D721Med (cell line): ENCODE measurements around the gene KIF22.
"Not testable (repeated sequence)": the region's sequence is repeated elsewhere in the genome, so short reads cannot be mapped to it uniquely, and the experiment has no call there.

Experiments used
- DNase-seq: peaks from one replicate; pipeline ENCODE4 v3.0.0; 2011; ENCODE audit warnings: low spot score; ENCODE audit not compliant: insufficient read length
- FAIRE-seq: peaks from 2 replicates; lab custom pipeline; 2011; peaks lifted over from hg19 to GRCh38; lab: Jason Lieb, UNC
- TF ChIP-seq, protein P1 (sequence below): IDR thresholded peaks from 2 replicates; pipeline ENCODE4 v1.5.1; 2012; ENCODE audit warnings: mild to moderate bottlenecking, control low read depth; ENCODE audit not compliant: insufficient read depth; ENCODE audit errors: missing control alignments

The KIF22 gene

GRCh38 chr16:29784157-29784556 is 6.4 kb upstream of the KIF22 start:
- FAIRE-seq = no peak
- TF ChIP-seq, protein P1, sequence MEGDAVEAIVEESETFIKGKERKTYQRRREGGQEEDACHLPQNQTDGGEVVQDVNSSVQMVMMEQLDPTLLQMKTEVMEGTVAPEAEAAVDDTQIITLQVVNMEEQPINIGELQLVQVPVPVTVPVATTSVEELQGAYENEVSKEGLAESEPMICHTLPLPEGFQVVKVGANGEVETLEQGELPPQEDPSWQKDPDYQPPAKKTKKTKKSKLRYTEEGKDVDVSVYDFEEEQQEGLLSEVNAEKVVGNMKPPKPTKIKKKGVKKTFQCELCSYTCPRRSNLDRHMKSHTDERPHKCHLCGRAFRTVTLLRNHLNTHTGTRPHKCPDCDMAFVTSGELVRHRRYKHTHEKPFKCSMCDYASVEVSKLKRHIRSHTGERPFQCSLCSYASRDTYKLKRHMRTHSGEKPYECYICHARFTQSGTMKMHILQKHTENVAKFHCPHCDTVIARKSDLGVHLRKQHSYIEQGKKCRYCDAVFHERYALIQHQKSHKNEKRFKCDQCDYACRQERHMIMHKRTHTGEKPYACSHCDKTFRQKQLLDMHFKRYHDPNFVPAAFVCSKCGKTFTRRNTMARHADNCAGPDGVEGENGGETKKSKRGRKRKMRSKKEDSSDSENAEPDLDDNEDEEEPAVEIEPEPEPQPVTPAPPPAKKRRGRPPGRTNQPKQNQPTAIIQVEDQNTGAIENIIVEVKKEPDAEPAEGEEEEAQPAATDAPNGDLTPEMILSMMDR = no peak

DNA sequence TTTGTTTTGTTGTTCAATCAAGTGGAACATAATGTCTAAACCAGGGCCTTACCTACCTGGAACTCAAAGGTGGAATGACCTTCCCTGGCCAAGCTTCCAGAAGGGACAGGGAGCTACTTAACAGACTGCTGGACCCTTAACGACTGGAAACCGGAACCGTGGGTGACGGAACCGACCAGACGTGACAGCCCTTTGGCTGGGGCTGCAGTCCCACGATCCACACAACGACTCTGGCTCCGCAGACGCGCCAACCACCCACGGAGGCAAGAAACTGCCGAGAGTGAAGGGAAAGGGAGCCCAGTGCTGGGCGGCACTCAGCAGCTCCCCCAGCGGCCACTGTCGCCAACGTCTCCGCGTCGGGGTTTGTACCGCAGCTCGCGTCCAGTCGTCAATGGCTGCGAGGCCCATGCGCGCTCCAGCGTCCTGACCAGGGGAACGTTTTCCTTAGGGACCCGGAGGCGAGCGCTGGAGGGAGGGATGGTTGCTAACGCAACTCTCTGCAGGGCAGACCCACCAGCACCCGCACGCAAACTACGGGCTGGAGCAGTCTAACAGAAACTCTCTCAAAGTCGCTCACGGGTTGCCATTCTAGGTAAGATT is 5.5 kb upstream of the KIF22 start:
- DNase-seq = no peak
- FAIRE-seq = no peak
- TF ChIP-seq, protein P1 = no peak

More at GRCh38 chr16:29784157-29784556, 6.4 kb upstream of the KIF22 start:
- no peak for DNase-seq

DNA sequence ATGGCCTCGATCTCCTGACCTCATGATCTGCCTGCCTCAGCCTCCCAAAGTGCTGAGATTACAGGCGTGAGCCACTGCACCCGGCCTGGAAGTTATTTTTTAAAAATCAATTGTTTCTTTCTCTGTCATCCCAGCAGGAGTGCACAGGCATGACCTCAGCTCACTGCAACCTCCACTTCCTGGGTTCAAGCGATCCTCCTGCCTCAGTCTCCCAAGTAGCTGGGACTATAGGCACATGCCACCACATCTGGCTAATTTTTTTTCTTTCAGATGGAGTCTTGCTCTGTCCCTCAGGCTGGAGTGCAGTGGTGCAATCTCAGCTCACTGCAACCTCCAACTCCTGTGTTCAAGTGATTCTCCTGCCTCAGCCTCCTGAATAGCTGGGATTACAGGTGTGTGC is 3.4 kb upstream of the KIF22 start:
- FAIRE-seq, DNase-seq: not testable (repeated sequence)

DNA sequence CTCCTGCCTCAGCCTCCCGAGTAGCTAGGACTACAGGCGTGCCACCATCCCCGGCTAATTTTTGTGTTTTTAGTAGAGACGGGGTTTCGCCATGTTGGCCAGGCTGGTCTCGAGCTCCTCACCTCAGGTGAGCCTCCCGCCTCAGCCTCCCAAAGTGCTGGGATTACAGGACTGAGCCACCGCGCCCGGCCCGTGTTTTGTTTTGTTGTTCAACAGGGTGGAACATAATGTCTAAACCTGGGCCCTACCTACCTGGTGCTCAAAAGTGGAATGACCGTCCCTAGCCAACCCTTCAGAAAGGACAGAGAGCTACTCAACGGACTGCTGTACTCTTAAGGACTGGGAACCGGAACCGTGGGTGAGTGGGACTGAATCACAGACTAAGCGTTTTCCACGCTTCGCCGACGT is 772 bp upstream of the KIF22 start:
- FAIRE-seq (no peak), DNase-seq (no peak)
- TF ChIP-seq, protein P1 = no peak

- TF ChIP-seq, protein P1 = no peak
- DNase-seq (no peak), FAIRE-seq (no peak)
Measured at GRCh38 chr16:29790949-29791844, 646 bp downstream of the KIF22 start.

GRCh38 chr16:29791845-29792807 is 1.6 kb downstream of the KIF22 start:
- FAIRE-seq (no peak), DNase-seq (no peak)
- TF ChIP-seq, protein P1 = no peak

- FAIRE-seq = not testable (repeated sequence)
Measured at GRCh38 chr16:29793153-29793552, 2.6 kb downstream of the KIF22 start.

More at GRCh38 chr16:29793153-29793552, 2.6 kb downstream of the KIF22 start:
- DNase-seq = not testable (repeated sequence)
